SU-DHL-6 (cell line): ENCODE measurements around the gene KLHL30.

Source experiments
- EZH2phosphoT487 ChIP-seq: fragments of 200-600 bp; sonication (generic), shearing (Covaris generic); conservative IDR thresholded peaks from 2 replicates; pipeline ENCODE4 v1.6.1; 2018; ENCODE audit warnings: mild to moderate bottlenecking, antibody characterized with exemption, low read length, moderate library complexity, mixed read lengths
- TF ChIP-seq, protein P1 (sequence below): fragments of 200-600 bp; sonication (generic); IDR thresholded peaks from one replicate; pipeline ENCODE4 v1.5.1; 2017; ENCODE audit warnings: antibody characterized with exemption, mild to moderate bottlenecking, low read length, moderate library complexity; ENCODE audit not compliant: insufficient read depth, poor library complexity, severe bottlenecking

DNA sequence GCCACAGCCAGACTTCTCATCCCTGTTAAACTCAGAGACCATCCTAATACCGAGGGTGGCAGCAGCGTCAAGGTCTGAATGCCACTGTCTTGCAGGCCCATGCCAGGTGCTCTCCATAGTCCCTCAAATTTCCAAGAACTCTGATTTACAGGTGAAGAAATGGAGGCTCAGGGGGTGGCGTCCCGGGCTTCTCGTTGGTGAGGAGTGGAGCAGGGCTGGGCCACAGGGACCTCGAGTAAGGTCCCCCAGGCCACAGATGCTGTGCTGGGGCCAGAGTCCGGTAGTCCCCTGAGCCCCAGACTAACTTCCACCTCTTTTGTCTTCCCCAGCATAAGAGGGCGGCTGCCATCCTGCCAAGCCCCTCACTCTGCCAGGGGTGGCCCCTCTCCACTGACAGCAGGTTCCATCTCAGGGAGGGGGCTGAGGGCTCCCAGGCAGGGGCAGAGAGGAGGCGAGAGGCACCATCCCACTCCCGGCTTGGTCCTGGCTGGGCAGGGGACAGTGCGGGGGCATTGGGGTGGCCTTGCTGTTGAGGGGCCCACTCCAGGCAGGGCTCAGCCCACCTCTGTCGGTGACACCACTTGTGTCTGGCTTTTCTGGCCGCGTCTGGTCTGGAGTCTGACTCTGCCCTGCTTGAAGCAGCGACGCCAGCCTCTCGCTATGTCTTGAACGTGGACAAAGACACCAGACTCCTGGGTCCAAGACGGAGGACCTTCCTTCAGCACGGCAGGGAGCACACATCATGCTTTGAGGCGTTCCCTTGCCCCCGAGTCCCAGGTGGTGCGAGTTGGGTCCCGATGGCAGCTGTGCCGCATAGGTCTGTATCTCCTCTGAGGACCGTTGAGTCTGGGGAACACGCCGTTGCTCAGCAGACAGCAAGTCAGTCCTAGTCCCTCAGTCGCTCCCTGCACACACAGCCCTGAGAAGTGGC lies 15.9 kb upstream of the KLHL30 start:
- TF ChIP-seq, protein P1, sequence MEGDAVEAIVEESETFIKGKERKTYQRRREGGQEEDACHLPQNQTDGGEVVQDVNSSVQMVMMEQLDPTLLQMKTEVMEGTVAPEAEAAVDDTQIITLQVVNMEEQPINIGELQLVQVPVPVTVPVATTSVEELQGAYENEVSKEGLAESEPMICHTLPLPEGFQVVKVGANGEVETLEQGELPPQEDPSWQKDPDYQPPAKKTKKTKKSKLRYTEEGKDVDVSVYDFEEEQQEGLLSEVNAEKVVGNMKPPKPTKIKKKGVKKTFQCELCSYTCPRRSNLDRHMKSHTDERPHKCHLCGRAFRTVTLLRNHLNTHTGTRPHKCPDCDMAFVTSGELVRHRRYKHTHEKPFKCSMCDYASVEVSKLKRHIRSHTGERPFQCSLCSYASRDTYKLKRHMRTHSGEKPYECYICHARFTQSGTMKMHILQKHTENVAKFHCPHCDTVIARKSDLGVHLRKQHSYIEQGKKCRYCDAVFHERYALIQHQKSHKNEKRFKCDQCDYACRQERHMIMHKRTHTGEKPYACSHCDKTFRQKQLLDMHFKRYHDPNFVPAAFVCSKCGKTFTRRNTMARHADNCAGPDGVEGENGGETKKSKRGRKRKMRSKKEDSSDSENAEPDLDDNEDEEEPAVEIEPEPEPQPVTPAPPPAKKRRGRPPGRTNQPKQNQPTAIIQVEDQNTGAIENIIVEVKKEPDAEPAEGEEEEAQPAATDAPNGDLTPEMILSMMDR = no peak
- no peak for TF ChIP-seq EZH2phosphoT487
